ENCODE data around the gene TNS3.

Gene TNS3

GRCh38 chr7:47418601-47419309 is 163.2 kb downstream of the TNS3 start:
- DNase-seq: no peak

- DNase-seq: no peak
Measured at GRCh38 chr7:47416492-47417480, 165.1 kb downstream of the TNS3 start.

GRCh38 chr7:47415318-47416212 is 166.3 kb downstream of the TNS3 start:
- no peak for DNase-seq

- DNase-seq: no peak
Measured at GRCh38 chr7:47414342-47415317, 167.3 kb downstream of the TNS3 start.

- no peak for DNase-seq
Measured at GRCh38 chr7:47413526-47414341, 168.2 kb downstream of the TNS3 start.

- DNase-seq: no peak
Measured at GRCh38 chr7:47411901-47412300, 170.0 kb downstream of the TNS3 start.

GRCh38 chr7:47411281-47411869 is 170.5 kb downstream of the TNS3 start:
- DNase-seq: no peak

- DNase-seq: no peak
Measured at GRCh38 chr7:47408675-47409074, 173.2 kb downstream of the TNS3 start.

- DNase-seq: no peak
Measured at GRCh38 chr7:47407821-47408674, 173.9 kb downstream of the TNS3 start.

- DNase-seq: no peak
Measured at GRCh38 chr7:47407136-47407535, 174.8 kb downstream of the TNS3 start.

- DNase-seq: no peak
Measured at GRCh38 chr7:47406801-47407129, 175.1 kb downstream of the TNS3 start.

- no peak for DNase-seq
Measured at GRCh38 chr7:47405921-47406800, 175.8 kb downstream of the TNS3 start.

- no peak for DNase-seq
Measured at GRCh38 chr7:47405286-47405904, 176.5 kb downstream of the TNS3 start.

- no peak for DNase-seq
Measured at GRCh38 chr7:47404010-47404409, 177.9 kb downstream of the TNS3 start.

- no peak for DNase-seq
Measured at GRCh38 chr7:47402941-47403866, 178.7 kb downstream of the TNS3 start.

GRCh38 chr7:47401611-47402570 is 180.0 kb downstream of the TNS3 start:
- DNase-seq: no peak

Data from GF-D8 (cell line).